Thyroid gland (tissue), 4 donors: ENCODE results near the gene PTCRA.

ENCODE experiments used
- POLR2A ChIP-seq, 2 donors: fragments of 450-650 bp; IDR thresholded peaks; one replicate each; pipeline ENCODE4 v1.6.1; 2017; ENCODE audit warnings: antibody characterized with exemption in 2 of 2, mild to moderate bottlenecking in 2 of 2, moderate library complexity in 1 of 2
- TF ChIP-seq, protein P1 (sequence below), 6 experiments: fragments of 200-600 bp in 3 of 6; fragments of 450-650 bp in 3 of 6; sonication (generic) in 3 of 6; IDR thresholded peaks; one replicate each; pipeline ENCODE4 v1.5.1; 2016 to 2019; ENCODE audit warnings: antibody characterized with exemption in 6 of 6, mild to moderate bottlenecking in 2 of 6, inconsistent platforms in 1 of 6, moderate library complexity in 1 of 6

- TF ChIP-seq, protein P1, sequence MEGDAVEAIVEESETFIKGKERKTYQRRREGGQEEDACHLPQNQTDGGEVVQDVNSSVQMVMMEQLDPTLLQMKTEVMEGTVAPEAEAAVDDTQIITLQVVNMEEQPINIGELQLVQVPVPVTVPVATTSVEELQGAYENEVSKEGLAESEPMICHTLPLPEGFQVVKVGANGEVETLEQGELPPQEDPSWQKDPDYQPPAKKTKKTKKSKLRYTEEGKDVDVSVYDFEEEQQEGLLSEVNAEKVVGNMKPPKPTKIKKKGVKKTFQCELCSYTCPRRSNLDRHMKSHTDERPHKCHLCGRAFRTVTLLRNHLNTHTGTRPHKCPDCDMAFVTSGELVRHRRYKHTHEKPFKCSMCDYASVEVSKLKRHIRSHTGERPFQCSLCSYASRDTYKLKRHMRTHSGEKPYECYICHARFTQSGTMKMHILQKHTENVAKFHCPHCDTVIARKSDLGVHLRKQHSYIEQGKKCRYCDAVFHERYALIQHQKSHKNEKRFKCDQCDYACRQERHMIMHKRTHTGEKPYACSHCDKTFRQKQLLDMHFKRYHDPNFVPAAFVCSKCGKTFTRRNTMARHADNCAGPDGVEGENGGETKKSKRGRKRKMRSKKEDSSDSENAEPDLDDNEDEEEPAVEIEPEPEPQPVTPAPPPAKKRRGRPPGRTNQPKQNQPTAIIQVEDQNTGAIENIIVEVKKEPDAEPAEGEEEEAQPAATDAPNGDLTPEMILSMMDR (IDR thresholded peaks at IDR 0.05), result no peak
- TF ChIP-seq POLR2A (IDR thresholded peaks at IDR 0.05), result no peak
Observed at GRCh38 chr6:42889815-42890214, 26.0 kb upstream of the PTCRA start.
